GM13977 (cell line): ENCODE measurements around the gene OR8I2.
"Not testable (repeated sequence)": the region's sequence is repeated elsewhere in the genome, so short reads cannot be mapped to it uniquely, and the experiment has no call there.

Source experiments
- DNase-seq: peaks from one replicate; pipeline ENCODE4 v3.0.0; 2012; ENCODE audit warnings: low spot score
- in situ Hi-C: fragments of 300-500 bp; cut with MboI; formaldehyde crosslinking; loops from one replicate; pipeline ENCODE4 v1.12.0; 2022; ENCODE audit warnings: low sequenced_read_pairs, low pct_unique_long_range_greater_than_20kb, mixed read lengths, inconsistent platforms; ENCODE audit not compliant: unreplicated experiment
- TF ChIP-seq, protein P1 (sequence below): IDR thresholded peaks from 2 replicates; pipeline ENCODE4 v1.5.1; 2012; ENCODE audit warnings: mild to moderate bottlenecking, control low read depth; ENCODE audit not compliant: insufficient read depth; ENCODE audit errors: extremely low read depth, missing control alignments

Gene OR8I2

DNA sequence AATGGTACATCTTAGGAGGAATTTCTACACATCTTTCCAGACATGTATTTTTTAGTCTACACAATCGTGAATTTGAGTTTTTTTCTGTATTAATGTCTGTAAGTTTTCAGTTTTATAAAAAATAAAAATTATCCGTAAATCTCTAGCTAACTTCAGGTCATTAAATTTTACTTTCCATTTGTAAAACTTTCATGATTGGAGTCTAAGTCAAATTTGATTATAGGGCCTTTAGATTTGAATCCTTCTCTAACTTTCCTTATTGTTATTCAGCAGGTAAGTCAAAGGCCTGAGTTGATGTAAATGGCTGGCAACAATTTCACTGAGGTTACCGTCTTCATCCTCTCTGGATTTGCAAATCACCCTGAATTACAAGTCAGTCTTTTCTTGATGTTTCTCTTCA is at the start of gene OR8I2:
TSS of gene OR8I2 (plus strand) at position 301 of the 400 bp plus-strand sequence. CDS start at position 301, 0 bp downstream.
- TF ChIP-seq, protein P1, sequence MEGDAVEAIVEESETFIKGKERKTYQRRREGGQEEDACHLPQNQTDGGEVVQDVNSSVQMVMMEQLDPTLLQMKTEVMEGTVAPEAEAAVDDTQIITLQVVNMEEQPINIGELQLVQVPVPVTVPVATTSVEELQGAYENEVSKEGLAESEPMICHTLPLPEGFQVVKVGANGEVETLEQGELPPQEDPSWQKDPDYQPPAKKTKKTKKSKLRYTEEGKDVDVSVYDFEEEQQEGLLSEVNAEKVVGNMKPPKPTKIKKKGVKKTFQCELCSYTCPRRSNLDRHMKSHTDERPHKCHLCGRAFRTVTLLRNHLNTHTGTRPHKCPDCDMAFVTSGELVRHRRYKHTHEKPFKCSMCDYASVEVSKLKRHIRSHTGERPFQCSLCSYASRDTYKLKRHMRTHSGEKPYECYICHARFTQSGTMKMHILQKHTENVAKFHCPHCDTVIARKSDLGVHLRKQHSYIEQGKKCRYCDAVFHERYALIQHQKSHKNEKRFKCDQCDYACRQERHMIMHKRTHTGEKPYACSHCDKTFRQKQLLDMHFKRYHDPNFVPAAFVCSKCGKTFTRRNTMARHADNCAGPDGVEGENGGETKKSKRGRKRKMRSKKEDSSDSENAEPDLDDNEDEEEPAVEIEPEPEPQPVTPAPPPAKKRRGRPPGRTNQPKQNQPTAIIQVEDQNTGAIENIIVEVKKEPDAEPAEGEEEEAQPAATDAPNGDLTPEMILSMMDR: no peak
- DNase-seq: no peak
- in situ Hi-C loops: no loop called here

DNA sequence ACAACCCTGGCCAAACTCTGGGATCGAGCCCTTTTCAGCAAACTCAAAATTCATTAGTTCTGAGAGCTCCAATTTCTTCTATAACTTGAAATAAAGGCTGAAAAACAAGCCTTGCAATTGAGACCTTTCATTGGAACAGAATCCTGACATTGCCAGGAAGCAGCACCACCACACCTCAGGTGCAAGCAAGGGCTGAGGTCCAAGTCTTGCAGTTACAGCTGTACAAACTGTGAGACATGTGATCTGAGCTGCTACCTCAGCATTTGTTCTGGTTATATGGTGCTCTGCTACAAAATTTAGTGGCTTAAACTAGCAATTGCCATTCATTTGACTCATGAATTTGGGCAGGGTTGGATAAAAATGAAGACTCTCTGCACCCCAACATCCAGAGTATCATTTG is 47.6 kb upstream of the OR8I2 start:
- TF ChIP-seq, protein P1: no peak
- DNase-seq: no peak
- in situ Hi-C loops: no loop called here

DNA sequence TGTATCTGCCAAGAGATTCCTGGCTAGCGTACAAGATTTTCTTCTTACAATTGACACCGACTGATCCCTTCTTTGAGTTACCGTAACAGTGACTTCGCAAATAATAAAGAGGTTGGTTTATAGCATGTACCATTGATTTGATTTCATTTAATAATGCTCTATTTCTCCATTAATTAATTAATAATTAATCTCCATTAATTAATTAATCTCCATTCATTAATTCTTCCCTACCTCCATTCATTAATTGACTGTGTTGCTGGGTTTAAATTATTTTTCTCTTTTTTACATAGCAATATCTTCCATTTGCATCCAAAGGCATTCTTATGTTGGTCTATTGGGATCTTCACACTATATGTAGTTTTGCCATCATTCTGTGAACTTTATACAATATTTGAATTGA is 44.6 kb upstream of the OR8I2 start:
- in situ Hi-C loops: no loop called here
- TF ChIP-seq, protein P1: no peak
- DNase-seq: no peak

DNA sequence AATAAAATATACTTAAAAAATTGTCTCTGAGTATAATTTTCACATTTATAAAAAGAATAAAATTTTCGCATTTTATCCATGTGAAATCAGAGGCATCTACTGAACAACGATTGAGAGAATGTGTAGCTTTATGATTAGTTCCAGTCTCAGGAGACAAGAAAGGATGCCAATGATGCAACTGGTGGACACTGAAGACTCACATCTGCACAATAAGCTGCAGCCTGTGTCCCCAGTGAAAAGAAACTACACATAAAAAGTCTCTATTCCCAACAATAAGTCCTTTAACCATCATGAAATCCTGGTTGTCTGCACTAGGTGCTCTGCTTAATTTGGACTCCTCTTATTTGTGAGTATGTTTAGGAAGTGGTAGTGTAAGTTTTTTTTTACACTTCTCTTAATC is 43.6 kb upstream of the OR8I2 start:
- TF ChIP-seq, protein P1: no peak
- DNase-seq: no peak
- in situ Hi-C loops: no loop called here

DNA sequence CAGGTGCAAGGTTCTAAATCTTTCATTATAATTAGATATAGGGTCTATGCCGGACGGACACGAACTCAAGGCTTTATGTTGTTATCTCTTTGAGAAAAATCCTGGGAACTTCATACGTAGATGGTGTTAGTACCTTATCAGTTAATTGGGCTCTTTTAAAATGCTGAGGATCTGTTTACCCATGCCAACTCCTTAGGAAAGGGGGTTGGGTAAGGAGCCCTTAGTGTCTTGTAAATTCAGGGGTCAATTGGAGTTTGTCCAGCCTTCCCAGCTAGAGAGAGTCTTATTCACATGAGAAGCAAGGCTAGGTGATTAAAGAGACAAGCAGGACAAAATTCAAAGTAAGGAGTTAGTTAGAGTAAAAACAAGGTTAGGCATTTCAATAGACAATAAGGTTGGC is 36.7 kb upstream of the OR8I2 start:
- DNase-seq, in situ Hi-C loops: not testable (repeated sequence)

DNA sequence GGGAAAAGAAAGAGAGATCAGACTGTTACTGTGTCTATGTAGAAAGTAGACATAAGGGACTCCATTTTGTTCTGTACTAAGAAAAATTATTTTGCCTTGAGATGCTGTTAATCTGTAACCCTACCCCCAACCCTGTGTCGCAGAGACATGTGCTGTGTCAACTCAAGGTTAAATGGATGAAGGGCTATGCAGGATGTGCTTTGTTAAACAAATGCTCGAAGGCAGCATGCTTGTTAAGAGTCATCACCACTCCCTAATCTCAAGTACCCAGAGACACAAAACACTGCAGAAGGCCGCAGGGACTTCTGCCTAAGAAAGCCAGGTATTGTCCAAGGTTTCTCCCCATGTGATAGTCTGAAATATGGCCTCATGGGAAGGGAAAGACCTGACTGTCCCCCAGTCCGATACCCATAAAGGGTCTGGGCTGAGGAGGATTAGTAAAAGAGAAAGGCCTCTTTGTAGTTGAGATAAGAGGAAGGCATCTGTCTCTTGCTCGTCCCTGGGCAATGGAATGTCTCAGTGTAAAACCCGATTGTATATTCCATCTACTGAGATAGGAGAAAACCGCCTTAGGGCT is 35.4 kb upstream of the OR8I2 start:
- DNase-seq, in situ Hi-C loops: not testable (repeated sequence)

DNA sequence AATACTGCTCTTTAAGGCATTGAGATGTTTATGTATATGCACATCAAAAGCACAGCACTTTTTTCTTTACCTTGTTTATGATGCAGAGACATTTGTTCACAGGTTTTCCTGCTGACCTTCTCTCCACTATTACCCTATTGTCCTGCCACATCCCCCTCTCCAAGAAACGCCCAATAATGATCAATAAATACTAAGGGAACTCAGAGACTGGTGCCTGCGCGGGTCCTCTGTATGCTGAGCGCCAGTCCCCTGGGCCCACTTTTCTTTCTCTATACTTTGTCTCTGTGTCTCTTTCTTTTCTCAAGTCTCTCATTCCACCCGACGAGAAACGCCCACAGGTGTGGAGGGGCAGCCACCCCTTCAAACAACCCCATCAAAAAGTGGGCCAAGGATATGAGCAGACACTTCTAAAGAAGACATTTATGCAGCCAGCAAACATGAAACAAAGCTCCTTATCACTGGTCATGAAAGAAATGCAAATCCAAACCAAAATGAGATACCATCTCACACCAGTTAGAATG is 34.8 kb upstream of the OR8I2 start:
- DNase-seq, in situ Hi-C loops: not testable (repeated sequence)

DNA sequence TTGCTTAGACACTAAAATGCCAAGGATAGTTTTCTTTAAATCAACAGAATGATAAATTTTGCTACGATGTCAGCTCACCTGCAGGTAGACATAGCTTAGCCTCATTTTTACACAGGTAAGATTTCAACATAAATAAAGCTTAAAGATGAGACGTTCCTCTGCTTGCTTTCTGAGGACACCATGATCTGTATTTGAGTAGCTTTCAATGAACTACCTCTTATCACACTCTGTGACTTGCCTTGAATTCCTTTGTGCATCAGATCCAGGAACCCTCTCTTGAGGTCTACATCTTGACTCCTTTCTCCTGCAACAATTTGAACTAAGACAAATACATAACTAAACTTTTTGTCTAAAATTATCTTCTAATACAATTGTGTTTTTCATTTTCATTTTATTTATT is 26.1 kb upstream of the OR8I2 start:
- no peak for DNase-seq
- TF ChIP-seq, protein P1: no peak
- in situ Hi-C loops: no loop called here
